ENCODE measurements around the gene EPHB1. TPM values are rescaled to one million over a fixed set of nuclear protein-coding genes. Genes with fewer than 3 reads are reported as not detected.

The EPHB1 gene
- total RNA-seq, 2 donors from 2014 or later = 2.3 to 21.2 TPM

DNA sequence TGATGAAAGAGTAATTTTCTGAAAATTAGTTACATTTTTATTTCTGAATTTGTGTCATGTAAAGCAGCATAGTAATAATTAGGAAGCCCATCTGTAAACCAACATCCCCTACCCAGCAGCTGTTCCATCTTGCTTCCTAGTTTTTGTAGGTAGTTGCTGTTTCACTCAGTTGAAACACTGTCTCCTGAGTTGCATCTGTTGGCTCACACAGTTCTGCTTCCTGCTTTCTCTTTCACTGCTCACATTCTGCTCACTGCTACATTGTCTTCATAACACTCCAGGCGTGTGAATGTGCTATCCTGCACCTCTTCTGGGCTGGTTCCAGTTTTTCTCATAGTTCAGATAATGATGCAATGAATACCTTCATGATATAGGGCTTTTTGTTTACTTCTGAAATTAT is 123.4 kb downstream of the EPHB1 start:
- Histone ChIP-seq H3K36me3 (no peaks in the 10 kb centered on the region), H3K4me1 (replicated peaks) (no peaks in the 10 kb centered on the region), H3K4me3 (no peak overlapping the region), H3K27ac (no peak overlapping the region), H3K27me3 (replicated peaks; ENCODE audit: insufficient read depth) (no peaks in the 10 kb centered on the region), H3K9me3 (no peaks in the 10 kb centered on the region)
- intact Hi-C loops (cut with DNase I) = no loop called here
- DNase-seq (ENCODE audit: low spot score) = no peak
- TF ChIP-seq, protein P1, sequence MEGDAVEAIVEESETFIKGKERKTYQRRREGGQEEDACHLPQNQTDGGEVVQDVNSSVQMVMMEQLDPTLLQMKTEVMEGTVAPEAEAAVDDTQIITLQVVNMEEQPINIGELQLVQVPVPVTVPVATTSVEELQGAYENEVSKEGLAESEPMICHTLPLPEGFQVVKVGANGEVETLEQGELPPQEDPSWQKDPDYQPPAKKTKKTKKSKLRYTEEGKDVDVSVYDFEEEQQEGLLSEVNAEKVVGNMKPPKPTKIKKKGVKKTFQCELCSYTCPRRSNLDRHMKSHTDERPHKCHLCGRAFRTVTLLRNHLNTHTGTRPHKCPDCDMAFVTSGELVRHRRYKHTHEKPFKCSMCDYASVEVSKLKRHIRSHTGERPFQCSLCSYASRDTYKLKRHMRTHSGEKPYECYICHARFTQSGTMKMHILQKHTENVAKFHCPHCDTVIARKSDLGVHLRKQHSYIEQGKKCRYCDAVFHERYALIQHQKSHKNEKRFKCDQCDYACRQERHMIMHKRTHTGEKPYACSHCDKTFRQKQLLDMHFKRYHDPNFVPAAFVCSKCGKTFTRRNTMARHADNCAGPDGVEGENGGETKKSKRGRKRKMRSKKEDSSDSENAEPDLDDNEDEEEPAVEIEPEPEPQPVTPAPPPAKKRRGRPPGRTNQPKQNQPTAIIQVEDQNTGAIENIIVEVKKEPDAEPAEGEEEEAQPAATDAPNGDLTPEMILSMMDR (IDR thresholded peaks at IDR 0.05) = no peak
- 9% methylated on average over 1 of the region's 1 CpG for WGBS

DNA sequence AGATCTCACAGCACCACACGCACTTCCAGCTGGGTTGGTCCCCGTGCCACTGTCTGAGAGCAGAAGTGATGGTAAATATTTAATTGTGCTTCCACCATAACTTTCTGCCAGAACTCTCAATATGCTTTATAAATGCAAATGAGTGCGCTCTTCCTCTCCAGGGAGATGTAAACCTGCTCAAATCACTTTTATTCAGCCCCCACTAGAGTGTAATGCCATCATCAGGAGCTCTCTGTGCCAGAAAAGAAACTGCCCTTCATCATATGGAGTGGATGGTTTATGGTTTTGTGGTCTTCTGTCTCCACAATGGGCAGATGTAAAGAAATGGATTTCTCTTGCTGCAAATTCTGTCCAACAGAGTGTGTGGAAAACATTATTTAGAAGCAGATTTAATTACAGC is 127.0 kb downstream of the EPHB1 start:
- Histone ChIP-seq H3K9me3 (no peaks in the 10 kb centered on the region), H3K27me3 (replicated peaks; ENCODE audit: insufficient read depth) (no peaks in the 10 kb centered on the region), H3K4me1 (replicated peaks) (no peaks in the 10 kb centered on the region), H3K27ac (no peak overlapping the region), H3K4me3 (no peak overlapping the region), H3K36me3 (no peaks in the 10 kb centered on the region)
- 77% methylated on average over 3 of the region's 3 CpGs for WGBS
- TF ChIP-seq POLR2A (IDR thresholded peaks at IDR 0.05) = no peak
- TF ChIP-seq, protein P1 (IDR thresholded peaks at IDR 0.05) = no peak
- no peak for TF ChIP-seq POLR2AphosphoS5 (IDR thresholded peaks at IDR 0.05)
- intact Hi-C loops (cut with DNase I) = no loop called here
- DNase-seq (ENCODE audit: low spot score) = no peak

DNA sequence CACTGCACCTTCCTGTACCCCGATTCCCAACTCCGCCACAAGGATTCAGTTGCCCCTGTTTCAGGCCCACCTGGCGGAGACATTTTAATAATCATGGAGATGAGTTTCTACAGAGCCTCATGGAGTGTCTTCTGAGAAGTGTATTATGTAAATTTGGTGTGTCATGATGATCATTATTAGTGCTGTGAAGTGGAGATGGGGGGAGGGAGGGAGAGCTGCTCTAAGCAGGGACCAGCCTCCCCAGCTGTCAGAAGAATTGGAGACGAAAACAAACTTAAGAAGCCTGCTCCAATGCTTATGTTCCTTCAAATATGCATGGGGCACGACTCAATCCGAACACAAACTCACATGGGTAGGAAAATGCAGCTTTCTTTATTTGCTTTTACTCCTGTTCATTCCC is 127.8 kb downstream of the EPHB1 start:
- no peaks in the 10 kb centered on the region for H3K9me3 ChIP-seq
- H3K4me1 ChIP-seq (replicated peaks) = no peaks in the 10 kb centered on the region
- no peak overlapping the region for H3K27ac ChIP-seq
- 95% methylated on average over 6 of the region's 6 CpGs for WGBS
- H3K36me3 ChIP-seq = no peaks in the 10 kb centered on the region
- H3K4me3 ChIP-seq = no peak overlapping the region
- H3K27me3 ChIP-seq (replicated peaks; ENCODE audit: insufficient read depth) = no peaks in the 10 kb centered on the region
- TF ChIP-seq POLR2AphosphoS5 (IDR thresholded peaks at IDR 0.05) (no peak), POLR2A (IDR thresholded peaks at IDR 0.05) (no peak)
- TF ChIP-seq, protein P1 (IDR thresholded peaks at IDR 0.05) = no peak
- no peak for DNase-seq (ENCODE audit: low spot score)
- intact Hi-C loops (cut with DNase I) = no loop called here

DNA sequence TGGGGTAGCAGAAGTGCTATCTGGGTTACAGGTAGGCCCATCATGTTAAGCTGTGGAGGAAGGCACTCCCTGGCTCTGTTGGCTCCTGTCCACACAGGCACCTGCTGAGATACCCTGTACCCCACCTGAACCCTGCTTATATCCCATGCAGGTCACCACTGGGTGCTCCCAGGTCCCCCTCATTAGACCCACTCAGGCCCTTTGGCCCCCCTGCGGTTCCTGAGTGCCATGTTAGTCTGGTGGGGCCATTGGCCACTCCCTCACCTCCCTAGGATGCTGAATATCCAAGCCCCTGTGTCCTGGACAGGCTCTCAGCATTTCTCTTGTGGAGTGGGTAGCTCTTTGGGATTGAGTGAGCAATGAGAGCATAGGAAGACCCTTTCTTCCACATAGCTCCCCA is 128.2 kb downstream of the EPHB1 start:
- intact Hi-C loops (cut with DNase I) = no loop called here
- 95% methylated on average over 1 of the region's 1 CpG for WGBS
- no peak for DNase-seq (ENCODE audit: low spot score)
- Histone ChIP-seq H3K36me3 (no peaks in the 10 kb centered on the region), H3K4me1 (replicated peaks) (no peaks in the 10 kb centered on the region), H3K9me3 (no peaks in the 10 kb centered on the region), H3K4me3 (no peak overlapping the region), H3K27me3 (replicated peaks; ENCODE audit: insufficient read depth) (no peaks in the 10 kb centered on the region), H3K27ac (no peak overlapping the region)
- TF ChIP-seq, protein P1 (IDR thresholded peaks at IDR 0.05) = no peak
- TF ChIP-seq POLR2A (IDR thresholded peaks at IDR 0.05) = no peak
- no peak for TF ChIP-seq POLR2AphosphoS5 (IDR thresholded peaks at IDR 0.05)

DNA sequence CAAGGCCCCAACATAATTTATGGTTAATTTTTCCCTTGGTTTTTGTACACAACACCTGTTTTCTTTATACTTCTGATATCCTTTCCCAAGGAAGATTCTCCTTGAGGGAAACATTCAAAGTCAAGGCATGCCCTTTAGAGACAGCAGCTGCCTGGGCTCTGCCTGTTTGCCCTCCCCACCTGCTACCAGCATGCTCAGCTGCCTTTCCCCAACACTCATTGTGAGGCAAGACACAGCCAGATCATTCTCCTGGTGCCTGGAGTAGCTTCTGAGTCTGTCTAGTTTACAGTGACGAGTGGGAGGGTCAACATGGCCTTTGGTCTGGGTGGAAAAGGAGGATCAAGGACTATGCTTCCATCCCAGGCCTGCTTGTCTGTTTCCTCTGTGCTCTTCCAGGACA is 132.5 kb downstream of the EPHB1 start:
- Histone ChIP-seq H3K27ac (no peak overlapping the region), H3K9me3 (no peaks in the 10 kb centered on the region), H3K4me1 (replicated peaks) (no peaks in the 10 kb centered on the region), H3K27me3 (replicated peaks; ENCODE audit: insufficient read depth) (no peaks in the 10 kb centered on the region), H3K4me3 (no peak overlapping the region), H3K36me3 (no peaks in the 10 kb centered on the region)
- TF ChIP-seq POLR2AphosphoS5 (IDR thresholded peaks at IDR 0.05) (no peak), POLR2A (IDR thresholded peaks at IDR 0.05) (no peak)
- TF ChIP-seq, protein P1 (IDR thresholded peaks at IDR 0.05) = no peak
- DNase-seq (ENCODE audit: low spot score) = no peak
- intact Hi-C loops (cut with DNase I) = no loop called here
- WGBS = 57% methylated on average over 1 of the region's 1 CpG
